Measurements from ENCODE around the gene ART1.

DNA sequence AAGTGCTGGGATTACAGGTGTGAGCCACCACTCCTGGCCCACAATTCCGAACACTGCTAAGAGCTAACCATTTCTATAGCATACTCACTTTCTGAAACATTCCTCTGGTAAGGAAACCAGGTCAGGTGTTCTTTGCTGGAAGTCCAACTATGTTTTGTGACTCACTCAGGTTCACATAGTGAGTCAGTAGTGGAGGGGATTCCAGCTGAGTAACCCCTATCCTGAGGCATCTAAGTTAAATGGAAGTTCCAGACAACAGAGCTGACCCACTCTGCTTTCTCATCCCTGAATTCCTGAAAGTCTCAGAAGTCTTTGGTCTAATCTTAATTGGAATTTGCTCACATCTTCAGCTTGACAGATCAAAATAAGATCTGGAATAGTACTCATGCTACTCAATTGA lies 29.3 kb downstream of the ART1 start:
- no peak for TF ChIP-seq POLR2A (IDR thresholded peaks at IDR 0.05)
- TF ChIP-seq, protein P1, sequence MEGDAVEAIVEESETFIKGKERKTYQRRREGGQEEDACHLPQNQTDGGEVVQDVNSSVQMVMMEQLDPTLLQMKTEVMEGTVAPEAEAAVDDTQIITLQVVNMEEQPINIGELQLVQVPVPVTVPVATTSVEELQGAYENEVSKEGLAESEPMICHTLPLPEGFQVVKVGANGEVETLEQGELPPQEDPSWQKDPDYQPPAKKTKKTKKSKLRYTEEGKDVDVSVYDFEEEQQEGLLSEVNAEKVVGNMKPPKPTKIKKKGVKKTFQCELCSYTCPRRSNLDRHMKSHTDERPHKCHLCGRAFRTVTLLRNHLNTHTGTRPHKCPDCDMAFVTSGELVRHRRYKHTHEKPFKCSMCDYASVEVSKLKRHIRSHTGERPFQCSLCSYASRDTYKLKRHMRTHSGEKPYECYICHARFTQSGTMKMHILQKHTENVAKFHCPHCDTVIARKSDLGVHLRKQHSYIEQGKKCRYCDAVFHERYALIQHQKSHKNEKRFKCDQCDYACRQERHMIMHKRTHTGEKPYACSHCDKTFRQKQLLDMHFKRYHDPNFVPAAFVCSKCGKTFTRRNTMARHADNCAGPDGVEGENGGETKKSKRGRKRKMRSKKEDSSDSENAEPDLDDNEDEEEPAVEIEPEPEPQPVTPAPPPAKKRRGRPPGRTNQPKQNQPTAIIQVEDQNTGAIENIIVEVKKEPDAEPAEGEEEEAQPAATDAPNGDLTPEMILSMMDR (IDR thresholded peaks at IDR 0.05), result no peak
